Hematopoietic multipotent progenitor cell (in vitro differentiated cells): Measurements from ENCODE around the gene CRPPA. TPM values are rescaled to one million over a fixed set of nuclear protein-coding genes. Genes with fewer than 3 reads are reported as not detected.

Source experiments
- DNase-seq, 3 donors: peaks; one replicate each; pipeline ENCODE4 v3.0.0-alpha.2; 2011 to 2015; ENCODE audit warnings: low read depth in 2 of 3, low spot score in 2 of 3
- total RNA-seq: library from RNA; depleted of rRNA; stranded (reverse); fragments of >200 nt; gene quantifications from one replicate; pipeline ENCODE4 v1.2.3, GENCODE V29; 2012

The CRPPA gene
- total RNA-seq, 1 donor = 2.7 TPM

- no peak for DNase-seq
Measured at GRCh38 chr7:16428182-16428581, 6.8 kb upstream of the CRPPA start.

GRCh38 chr7:16423761-16424160 lies 2.4 kb upstream of the CRPPA start:
- no peak for DNase-seq

- DNase-seq = no peak
Measured at GRCh38 chr7:16422917-16423316, 1.6 kb upstream of the CRPPA start.

GRCh38 chr7:16422103-16422435 lies 731 bp upstream of the CRPPA start:
- DNase-seq = no peak

- peak; percentile 55 to 96 (median 91) for DNase-seq
Measured at GRCh38 chr7:16420649-16421332, 547 bp downstream of the CRPPA start.

GRCh38 chr7:16420329-16420648 lies 1.0 kb downstream of the CRPPA start:
- DNase-seq = no peak

GRCh38 chr7:16419859-16420258 lies 1.5 kb downstream of the CRPPA start:
- DNase-seq = no peak

- DNase-seq = no peak
Measured at GRCh38 chr7:16419126-16419525, 2.2 kb downstream of the CRPPA start.

- DNase-seq = no peak
Measured at GRCh38 chr7:16417906-16418305, 3.4 kb downstream of the CRPPA start.

GRCh38 chr7:16416289-16417282 lies 4.8 kb downstream of the CRPPA start:
- DNase-seq = peak in 2 of 3 donors; percentile 64 to 93

- DNase-seq = no peak
Measured at GRCh38 chr7:16412274-16413254, 8.8 kb downstream of the CRPPA start.

GRCh38 chr7:16411391-16411790 lies 9.9 kb downstream of the CRPPA start:
- no peak for DNase-seq

- DNase-seq = peak in 1 of 3 donors; percentile 32
Measured at GRCh38 chr7:16409777-16410176, 11.6 kb downstream of the CRPPA start.

- DNase-seq = peak in 1 of 3 donors; percentile 22
Measured at GRCh38 chr7:16404636-16405035, 16.7 kb downstream of the CRPPA start.

- no peak for DNase-seq
Measured at GRCh38 chr7:16403475-16403874, 17.9 kb downstream of the CRPPA start.

- no peak for DNase-seq
Measured at GRCh38 chr7:16402940-16403339, 18.4 kb downstream of the CRPPA start.

GRCh38 chr7:16402091-16402490 lies 19.2 kb downstream of the CRPPA start:
- DNase-seq = no peak

GRCh38 chr7:16400893-16401275 lies 20.5 kb downstream of the CRPPA start:
- no peak for DNase-seq

- peak in 1 of 3 donors; percentile 29 for DNase-seq
Measured at GRCh38 chr7:16399916-16400892, 21.1 kb downstream of the CRPPA start.
